Ecto neural progenitor cell (in vitro differentiated cells): Measurements from ENCODE around the gene RFFL.
"Not testable (repeated sequence)": the region's sequence is repeated elsewhere in the genome, so short reads cannot be mapped to it uniquely, and the experiment has no call there.

Experiments
- DNase-seq: peaks from one replicate; pipeline ENCODE4 v3.0.0-alpha.2; 2018; ENCODE audit warnings: low spot score

Gene RFFL

GRCh38 chr17:35046740-35047283 lies 16.7 kb downstream of the RFFL start:
- no peak for DNase-seq

GRCh38 chr17:35046245-35046644 lies 17.3 kb downstream of the RFFL start:
- no peak for DNase-seq

- DNase-seq, result not testable (repeated sequence)
These were observed 18.0 kb downstream of the RFFL start for GRCh38 chr17:35045458-35045979.

- no peak for DNase-seq
These were observed 19.3 kb downstream of the RFFL start for GRCh38 chr17:35044181-35044580.

- DNase-seq, result no peak
These were observed 22.1 kb downstream of the RFFL start for GRCh38 chr17:35041390-35041789.

- no peak for DNase-seq
These were observed 25.1 kb downstream of the RFFL start for GRCh38 chr17:35038453-35038852.

- no peak for DNase-seq
These were observed 32.7 kb downstream of the RFFL start for GRCh38 chr17:35030780-35031179.

GRCh38 chr17:35028531-35029262 lies 34.8 kb downstream of the RFFL start:
- no peak for DNase-seq

- DNase-seq, result not testable (repeated sequence)
These were observed 35.4 kb downstream of the RFFL start for GRCh38 chr17:35028097-35028496.

- no peak for DNase-seq
These were observed 38.0 kb downstream of the RFFL start for GRCh38 chr17:35025541-35025940.

- DNase-seq, result no peak
These were observed 40.0 kb downstream of the RFFL start for GRCh38 chr17:35023538-35023937.

- DNase-seq, result no peak
These were observed 40.9 kb downstream of the RFFL start for GRCh38 chr17:35022536-35023063.

- DNase-seq, result no peak
These were observed 41.8 kb downstream of the RFFL start for GRCh38 chr17:35021520-35022380.

- no peak for DNase-seq
These were observed 43.9 kb downstream of the RFFL start for GRCh38 chr17:35019386-35020179.

- no peak for DNase-seq
These were observed 44.7 kb downstream of the RFFL start for GRCh38 chr17:35018814-35019213.

- DNase-seq, result no peak
These were observed 46.5 kb downstream of the RFFL start for GRCh38 chr17:35017021-35017420.

GRCh38 chr17:35016369-35016768 lies 47.1 kb downstream of the RFFL start:
- no peak for DNase-seq

GRCh38 chr17:35011671-35012216 lies 51.8 kb downstream of the RFFL start:
- DNase-seq, result no peak

GRCh38 chr17:35010093-35010492 lies 53.4 kb downstream of the RFFL start:
- DNase-seq, result no peak

- DNase-seq, result no peak
These were observed 56.5 kb downstream of the RFFL start for GRCh38 chr17:35006961-35007360.

- no peak for DNase-seq
These were observed 57.2 kb downstream of the RFFL start for GRCh38 chr17:35006345-35006744.
